NCI-H1092 treated with DMSO at 0.1 percent for 48 hours (cell line): ENCODE data around the gene SREK1.
A peak's percentile ranks its signal among the peaks of the same experiment; 100 is the strongest.
"Not testable (repeated sequence)": the region's sequence is repeated elsewhere in the genome, so short reads cannot be mapped to it uniquely, and the experiment has no call there.

Experiments used
- DNase-seq: peaks from one replicate; lab custom pipeline; 2025; lab: John Stamatoyannopoulos, UW

The SREK1 gene, protein sequence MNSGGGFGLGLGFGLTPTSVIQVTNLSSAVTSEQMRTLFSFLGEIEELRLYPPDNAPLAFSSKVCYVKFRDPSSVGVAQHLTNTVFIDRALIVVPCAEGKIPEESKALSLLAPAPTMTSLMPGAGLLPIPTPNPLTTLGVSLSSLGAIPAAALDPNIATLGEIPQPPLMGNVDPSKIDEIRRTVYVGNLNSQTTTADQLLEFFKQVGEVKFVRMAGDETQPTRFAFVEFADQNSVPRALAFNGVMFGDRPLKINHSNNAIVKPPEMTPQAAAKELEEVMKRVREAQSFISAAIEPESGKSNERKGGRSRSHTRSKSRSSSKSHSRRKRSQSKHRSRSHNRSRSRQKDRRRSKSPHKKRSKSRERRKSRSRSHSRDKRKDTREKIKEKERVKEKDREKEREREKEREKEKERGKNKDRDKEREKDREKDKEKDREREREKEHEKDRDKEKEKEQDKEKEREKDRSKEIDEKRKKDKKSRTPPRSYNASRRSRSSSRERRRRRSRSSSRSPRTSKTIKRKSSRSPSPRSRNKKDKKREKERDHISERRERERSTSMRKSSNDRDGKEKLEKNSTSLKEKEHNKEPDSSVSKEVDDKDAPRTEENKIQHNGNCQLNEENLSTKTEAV

DNA sequence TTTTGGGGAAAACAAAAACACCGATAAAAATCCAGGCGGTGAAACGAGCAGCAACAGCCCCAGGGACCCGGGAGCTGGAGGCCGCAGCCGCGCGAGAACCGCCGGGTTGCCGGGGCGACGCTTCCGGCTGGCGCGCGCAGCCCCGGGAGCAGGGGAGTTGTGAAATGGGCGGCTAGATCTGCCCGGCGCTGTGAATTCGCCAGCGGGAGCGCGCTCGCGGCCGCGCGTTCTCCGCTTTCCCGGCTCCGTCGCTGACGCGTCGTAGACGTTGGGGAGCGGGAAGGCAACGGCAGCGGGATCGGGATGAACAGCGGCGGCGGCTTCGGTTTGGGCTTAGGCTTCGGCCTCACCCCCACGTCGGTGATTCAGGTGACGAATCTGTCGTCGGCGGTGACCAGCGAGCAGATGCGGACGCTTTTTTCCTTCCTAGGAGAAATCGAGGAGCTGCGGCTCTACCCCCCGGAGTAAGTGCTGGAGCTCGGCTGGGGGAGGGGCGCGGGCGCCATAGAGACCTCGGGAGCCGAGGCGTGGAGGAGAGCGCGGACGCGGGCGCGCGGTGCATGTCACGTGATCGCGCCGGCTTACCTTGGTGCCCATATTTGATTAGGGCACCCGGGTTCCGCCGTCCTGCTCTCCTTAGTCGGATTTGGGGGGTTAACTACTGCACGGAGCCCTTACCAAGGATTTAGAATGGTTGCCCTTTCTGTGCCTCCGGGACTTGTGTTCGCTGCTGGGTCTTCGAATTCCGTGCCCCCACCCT is at the start of gene SREK1:
TSS of gene SREK1 (plus strand) at position 227 of the 760 bp plus-strand sequence. CDS start at position 304, 77 bp downstream.
- DNase-seq = peak; percentile 85

DNA sequence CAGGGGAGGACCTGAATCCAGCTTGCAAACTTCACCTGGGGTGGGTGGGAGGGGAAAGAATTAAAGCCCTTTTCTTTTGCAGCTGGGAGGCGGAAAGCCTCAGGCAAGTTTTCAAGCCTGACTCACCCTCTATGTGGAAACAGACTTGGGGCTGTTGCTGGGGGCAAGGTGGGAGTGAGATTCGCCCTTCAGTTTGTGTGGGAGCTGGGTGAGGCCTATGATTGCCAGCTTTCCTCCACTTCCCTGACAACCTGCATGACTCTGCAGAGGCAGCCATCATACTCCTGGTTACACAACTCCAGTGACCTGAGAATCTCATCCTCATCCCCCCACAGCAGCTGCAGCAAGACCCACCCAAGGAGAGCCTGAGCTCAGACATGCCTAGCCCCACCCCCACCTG is 43.2 kb upstream of the SREK1 start:
- no peak for DNase-seq

DNA sequence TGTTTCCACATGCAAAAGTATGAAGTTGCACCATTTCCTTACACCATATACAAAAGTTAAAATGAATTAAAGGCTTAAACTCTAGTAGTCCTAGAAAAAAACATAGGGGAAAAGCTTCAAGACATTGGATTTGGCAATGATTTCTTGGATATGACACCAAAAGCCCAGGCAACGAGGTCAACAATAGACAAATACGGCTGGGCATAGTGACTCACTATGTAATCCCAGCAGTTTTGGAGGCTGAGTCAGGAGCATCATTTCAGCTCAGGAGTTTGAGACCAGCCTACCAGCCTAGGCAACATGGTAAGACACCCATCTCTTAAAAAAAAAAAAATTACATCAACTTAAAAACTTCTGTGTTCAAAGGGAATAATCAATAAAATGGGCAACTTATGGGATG is 30.9 kb upstream of the SREK1 start:
- DNase-seq = no peak

DNA sequence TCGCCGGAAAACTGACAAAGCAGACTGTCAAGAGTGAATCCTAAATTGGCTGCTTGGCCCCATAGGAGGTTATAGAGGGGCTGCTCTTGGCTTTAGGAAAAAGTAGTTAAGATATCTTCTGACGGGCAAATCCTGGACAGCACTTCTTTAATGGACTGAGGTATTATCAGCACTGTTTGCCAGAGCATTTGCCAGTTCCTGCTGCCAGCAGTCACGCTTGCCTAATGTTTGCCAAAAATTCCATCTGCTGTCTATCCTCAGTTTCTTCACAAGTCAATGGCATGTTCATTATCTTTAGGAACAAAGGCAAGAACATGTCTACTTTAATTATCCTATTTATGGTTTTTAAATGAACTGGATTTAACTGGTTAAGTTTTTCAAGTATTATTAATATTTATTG is 25.8 kb upstream of the SREK1 start:
- no peak for DNase-seq

DNA sequence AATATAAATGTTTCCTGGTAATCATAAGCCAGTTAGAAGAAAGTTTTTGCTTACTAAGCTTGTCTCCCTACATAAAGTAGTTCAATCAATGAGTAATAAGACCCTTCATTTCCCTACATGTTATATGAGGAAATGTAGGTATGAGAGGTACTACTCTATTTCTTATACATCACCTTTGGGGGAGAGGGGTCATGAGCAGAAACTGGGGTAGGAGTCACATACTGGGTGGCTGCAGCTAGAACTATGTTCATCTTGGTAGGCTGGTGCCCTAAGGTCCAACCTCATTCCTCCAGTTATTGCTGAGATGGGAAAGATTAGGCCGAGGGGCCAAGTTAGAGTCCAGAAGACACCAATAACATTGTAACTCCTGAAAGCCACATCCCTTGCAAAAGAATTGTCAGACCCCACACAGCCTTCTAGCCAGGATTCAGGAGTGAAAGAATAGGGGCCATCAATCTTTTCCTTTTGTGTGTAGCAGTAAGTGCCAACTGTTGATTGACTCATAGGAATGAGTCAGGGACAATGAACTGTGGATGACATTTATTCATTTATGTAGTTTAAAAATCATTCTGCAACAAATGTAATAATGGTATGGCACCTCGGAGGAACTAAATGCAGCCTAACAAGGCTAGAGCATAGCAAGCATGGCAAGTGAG is 21.6 kb upstream of the SREK1 start:
- DNase-seq = no peak

DNA sequence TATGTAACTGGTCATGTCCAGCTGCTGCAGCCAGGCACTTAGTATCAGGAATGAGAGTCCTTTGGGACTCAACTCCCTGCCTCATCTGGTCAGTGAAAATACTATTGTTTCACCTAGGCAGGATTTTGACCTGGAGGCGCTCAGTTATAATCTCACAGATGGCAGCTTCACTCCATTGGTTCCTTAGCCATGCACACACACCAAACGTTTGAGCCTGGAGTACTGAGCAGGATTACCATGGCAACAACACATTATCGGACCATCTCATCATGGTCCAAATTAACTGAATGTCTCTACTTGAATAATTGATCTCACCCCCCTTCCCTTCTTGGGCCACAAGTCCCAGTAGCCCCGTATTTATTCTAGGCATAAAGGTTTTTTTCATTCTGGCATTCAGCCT is 15.0 kb upstream of the SREK1 start:
- no peak for DNase-seq

DNA sequence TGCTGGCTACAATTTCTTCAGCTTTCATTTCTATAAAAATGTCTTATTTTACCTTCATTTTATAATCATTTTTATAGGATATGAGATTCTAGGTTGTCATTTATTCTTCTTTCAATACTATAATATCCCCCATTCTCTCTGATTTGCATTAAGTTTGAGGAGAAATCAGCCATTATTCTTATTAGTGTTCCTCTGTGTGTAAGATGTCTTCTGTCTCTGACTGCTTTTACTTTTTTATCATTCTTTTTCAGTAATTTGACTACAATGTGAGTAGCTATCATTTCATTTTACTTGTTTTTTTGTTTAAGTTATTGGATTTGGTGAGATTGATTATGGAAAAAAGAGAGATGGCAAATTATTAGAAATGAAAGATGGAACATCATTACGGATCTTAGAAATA is 13.6 kb upstream of the SREK1 start:
- DNase-seq = no peak

DNA sequence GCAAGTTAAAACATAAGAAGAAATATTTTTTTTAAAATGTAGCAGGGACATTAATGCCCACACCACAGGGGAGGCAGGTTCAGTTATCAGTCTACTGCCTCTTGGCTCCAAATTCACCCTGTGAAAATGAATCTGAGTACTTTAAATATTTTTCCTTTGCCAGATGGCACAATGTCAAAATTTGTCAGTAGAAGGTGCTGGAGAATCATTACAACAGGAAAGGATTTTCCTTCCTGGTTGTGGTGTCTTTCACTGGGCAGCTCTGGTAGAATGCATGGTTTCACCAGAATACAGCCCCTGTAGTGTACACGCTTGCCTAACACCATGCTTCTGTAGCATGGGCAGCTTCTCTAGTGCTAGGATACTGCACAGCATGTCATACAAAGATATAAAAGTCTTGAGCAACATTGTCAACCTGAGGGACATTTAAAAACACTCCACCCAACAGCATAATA is 9.7 kb upstream of the SREK1 start:
- peak; percentile 2 for DNase-seq

DNA sequence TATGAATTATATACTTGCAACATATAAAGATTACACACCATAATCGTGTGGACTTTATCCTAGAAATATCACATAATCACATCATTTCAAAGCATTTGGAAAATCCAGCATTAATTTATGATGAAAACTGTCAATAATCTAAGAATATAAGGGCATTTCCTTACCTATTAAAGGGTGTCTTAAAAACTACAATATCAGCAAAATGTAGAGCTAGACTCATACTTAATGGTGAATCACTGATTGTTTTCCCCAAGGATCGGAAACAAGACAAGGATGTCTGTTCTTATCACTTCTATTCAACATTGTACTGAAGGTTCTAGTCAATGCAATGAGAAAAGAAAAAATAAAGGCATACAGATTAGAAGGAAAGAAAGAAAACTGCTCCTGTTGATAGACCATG is 8.0 kb upstream of the SREK1 start:
- DNase-seq = no peak

DNA sequence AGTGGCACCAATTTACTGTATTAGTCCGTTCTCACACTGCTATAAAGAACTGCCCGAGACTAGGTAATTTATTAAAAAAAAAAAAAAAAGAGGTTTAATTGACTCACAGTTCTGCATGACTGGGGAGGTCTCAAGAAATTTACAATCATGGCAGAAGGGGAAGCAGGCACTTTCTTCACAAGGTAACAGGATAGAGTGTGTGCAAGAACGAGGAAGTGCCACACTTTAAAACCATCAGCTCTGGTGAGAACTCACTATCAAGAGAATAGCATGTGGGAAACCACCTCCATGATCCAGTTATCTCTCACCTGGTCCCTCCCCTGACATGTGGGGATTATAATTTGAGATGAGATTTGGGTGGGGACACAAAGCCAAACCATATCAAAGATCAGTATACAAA is 7.2 kb upstream of the SREK1 start:
- not testable (repeated sequence) for DNase-seq

DNA sequence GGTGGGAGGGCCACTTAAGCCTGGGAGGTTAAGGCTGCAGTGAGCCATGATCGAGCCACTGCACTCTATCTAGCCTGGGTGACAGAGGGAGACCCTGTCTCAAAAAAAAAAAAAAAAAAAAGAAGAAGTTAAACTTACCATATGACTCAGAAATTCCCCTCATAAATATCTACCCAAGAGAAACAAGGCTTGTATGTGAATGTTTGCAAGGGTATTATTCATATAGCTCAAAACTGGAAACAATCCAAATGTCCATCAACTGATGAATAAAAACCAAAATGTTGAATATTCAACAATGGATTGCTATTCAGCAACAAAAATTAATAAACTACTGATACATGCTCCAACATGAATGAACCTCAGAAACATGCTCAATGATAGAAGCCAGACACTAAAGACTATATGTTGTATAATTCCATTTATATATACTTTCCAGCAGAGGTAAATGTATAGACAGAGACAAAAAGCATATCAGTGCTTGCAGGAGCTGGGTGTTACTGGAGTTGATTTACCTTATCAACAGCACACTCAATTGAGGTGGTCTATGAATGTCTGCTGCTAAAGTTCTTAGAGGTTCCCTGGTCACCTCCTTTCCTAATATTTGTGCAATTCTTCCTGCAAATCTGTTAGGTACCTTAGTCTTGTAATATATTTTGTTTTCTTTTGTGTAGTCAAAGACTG is 5.3 kb upstream of the SREK1 start:
- DNase-seq = no peak

DNA sequence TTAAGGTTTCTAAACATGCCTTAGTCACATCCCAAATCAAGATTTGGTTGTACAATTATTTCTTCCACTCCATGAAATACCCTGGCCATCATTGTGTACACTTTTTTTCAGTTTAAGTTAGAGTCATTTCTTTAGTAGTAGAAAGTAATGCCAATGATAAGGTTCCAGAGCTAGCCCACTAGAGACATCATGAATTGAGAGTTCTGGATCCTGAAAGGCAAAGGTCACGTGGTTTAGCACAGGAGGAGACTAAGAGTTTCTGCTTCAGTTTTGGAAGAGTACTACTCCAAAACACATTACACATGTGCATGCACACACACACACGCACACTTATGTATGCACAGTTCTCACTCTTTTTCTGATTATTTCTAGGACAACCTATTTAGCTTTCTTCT is 4.8 kb upstream of the SREK1 start:
- DNase-seq = no peak

DNA sequence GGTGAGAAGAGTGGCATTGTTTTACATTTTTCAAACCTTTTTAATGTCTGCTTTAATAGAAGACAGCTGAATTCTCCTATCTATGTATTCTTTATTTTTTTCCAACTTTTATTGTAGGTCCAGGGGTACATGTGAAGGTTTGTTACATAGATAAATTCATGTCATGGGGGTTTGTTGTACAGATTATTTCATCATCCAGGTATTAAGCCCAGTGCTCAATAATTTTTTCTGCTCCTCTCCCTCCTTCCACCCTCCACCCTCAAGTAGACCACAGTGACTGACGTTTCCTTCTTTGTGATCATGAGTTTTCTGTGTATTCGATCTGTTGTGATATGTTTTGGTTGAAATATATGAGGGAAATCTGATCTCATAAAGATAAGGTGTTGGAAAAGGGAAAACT is 1.7 kb upstream of the SREK1 start:
- no peak for DNase-seq

DNA sequence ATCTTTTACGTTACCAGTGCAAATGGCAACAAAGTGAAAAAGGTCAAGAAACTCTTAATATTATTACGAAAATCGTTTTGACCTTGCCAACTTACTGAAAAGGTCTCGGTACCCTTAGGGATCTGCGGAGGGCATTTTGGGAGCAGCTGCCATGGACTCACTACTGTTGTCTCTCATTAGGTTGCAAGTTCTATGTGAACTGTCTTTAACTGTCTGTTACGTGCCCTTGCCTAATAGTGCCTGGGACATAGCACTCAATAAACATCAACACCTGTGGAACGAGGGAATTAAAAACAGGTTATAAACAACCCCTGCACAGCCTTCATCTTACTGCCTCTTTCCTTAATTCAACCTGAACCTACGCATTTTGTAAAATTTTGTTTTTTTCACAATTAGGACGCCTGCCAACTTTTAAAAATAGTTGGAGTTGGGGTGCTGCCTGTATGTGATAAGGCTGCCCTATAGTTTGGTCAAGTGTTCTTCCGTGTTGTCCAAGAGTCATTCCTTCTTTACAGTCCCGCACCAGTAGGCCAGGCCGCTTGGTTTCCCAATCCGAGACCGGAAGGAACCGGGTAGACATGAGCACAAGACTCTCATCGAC is 527 bp upstream of the SREK1 start:
- no peak for DNase-seq

DNA sequence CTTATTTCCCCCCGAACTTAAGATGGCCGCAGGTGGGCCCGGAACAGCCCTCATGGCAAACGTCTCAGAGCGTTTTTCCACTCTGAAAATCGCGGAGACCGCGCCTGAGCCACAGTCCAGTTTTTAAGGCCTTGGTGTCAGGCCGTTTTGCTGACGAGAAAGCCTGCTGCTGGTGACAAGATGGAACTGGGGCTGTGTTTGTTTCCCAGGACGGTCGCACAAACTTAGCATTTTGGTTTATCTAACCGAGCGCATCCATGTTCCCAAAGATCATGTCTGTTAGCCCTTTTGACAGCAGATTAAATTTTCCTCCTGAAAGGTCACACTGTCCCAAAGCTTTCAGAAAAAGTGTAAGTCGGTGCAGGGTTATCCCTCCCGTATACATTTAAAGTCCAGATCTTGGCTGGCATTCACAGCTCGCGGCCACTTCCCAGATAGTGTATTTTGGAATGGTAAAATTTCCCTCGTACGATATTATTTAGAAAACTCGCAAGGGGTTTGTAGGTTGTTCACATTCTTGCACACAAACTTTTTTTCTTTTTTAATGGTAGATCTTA is 812 bp downstream of the SREK1 start:
- DNase-seq = no peak

DNA sequence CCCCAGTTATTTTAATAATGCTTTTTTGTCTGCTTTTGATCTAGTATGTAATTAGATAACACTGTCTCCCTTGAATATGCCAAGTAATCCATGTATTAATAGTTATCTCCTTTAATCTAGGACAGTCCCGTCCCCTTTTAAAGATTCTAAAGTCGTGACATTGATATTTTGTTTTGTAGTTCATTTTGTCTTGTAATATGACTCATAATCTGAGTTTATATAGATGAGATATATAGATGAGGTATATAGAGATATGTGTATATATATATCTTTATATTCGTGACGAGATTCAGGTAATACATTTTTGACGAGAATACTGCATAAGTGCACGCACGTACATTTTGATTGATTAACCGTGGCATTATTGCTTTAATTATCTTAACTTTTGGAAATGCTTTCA is 1.6 kb downstream of the SREK1 start:
- DNase-seq = no peak

DNA sequence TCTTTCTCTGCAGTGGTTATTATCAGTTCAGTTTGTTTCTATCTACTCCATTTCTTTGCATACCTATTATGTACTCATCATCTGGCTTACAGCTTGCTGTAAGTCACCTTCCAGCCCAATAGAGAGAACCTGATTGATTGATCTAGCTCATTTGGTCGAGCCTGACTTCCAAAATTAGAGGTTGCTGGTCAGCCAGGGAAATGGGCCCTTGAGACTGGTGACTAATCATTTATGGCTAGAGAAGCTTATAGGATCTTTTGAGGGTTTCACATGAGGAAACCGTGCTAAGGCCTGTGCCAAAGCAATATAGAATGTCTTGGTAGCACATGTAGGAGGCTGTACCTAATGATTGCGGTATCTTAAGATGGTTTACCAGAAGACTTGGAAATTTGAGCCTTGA is 5.8 kb downstream of the SREK1 start:
- DNase-seq = no peak

DNA sequence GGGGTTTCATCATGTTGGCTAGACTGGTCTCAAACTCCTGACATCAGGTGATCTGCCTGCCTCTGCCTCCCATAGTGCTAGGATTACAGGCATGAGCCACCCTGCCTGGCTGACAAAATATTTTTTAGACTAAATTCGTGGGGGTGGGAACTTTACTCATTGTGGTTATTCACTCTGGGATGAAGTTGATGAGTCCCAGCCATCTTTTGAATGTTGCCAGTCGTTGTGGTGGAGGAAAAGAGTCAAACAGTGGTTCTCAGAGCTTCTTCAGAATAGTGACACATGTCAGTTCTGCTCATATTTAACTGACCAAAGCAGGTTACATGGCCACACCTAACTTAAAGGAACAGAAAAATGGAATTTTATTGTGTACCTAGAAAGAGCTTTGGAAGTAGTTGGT is 6.9 kb downstream of the SREK1 start:
- DNase-seq = no peak

DNA sequence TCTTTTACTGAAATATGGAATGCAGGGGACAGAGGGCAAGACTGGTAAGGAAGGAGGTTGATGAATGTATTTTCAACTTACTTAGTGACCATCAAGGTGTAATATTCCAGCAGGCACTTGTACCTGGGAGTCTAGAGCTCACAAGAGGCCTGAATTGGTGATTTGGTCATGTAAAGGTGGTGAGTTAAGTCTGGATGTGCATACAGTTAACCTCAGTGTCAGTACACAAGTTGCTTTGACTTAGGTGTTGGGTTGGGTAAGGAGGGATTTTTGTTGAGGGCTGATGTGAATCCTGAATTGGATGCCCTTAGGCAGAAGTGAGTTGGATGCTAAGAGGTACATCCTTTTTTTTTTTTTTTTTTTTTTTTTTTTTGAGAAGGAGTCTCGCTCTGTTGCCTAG is 7.4 kb downstream of the SREK1 start:
- DNase-seq = no peak

DNA sequence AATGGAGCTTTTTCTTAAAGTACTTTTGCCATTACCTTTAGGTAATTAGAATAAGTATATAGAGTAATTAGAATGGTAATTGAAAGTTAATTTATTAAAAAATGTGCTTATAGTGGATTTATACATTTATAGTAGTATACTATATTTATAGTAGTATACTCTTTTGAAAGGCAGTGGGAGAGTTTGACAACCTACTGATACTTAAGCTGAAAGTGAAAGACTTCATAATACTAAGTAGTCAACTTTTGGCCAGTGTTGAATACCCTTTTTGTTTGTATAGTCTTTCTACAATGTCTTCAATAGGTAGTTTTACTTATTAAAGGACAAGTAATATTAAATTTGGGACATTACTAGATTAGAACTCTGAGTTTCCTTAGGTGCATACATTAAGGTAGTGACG is 12.9 kb downstream of the SREK1 start:
- no peak for DNase-seq

DNA sequence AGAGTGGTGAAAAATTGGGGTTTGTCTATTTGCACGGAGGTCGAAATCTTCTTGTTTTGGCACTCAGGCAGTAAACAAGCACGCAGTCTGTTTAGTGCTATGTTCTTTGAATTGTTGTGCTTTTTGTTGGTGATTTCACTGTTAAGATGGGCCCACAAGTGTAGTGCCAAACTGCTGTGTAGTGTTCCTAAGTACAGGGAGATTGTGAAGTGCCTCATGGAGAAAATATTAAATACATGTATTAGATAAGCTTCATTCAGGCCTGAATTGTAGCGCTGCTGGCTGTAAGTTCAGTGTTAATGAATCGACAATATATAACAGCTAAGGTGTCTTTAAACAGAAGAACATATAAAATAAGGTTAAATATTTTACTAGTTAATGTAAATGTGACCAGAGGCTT is 17.3 kb downstream of the SREK1 start:
- no peak for DNase-seq
